ENCODE results near the gene CNGA1. TPM values are rescaled to one million over a fixed set of nuclear protein-coding genes. Genes with fewer than 3 reads are reported as not detected.
"Not testable (repeated sequence)": the region's sequence is repeated elsewhere in the genome, so short reads cannot be mapped to it uniquely, and the experiment has no call there.

Gene CNGA1
- total RNA-seq, 1 experiment from 2014 or later = not detected

DNA sequence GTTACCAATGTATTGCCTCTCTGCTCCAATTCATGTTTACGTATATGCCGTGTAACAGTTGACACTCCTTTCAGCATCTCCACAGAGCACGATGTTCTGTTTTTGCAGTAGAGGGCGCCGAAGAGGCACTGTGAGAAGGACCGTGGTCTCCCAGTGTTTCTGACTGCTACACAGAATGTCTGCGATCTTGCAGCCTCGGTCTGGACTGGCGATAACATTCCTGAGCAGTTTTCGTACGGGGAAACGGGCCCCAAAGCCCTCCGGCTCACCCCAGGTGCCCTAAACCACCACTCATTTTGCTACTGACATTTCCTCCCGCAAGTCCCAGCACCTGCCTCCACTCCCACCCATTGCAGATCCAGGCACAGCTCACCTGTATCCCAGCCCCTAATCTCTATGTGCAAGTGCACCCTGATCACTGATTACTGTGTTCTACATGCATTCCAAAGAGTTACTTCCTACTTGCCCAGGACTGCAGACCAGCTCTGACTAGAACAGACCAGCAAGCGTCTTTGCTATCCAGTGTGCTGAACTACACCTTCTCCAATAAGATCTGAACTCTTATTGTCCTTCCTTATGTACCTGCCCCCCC is 89.7 kb downstream of the CNGA1 start:
- no peaks in the 10 kb centered on the region for H3K9me3 Mint-ChIP-seq (ENCODE audit: unreplicated experiment)
- DNase-seq (ENCODE audit: unreplicated experiment) = peak; percentile 62
- no peaks in the 10 kb centered on the region for H3K27me3 Mint-ChIP-seq (ENCODE audit: insufficient read depth, unreplicated experiment)
- ChIA-PET CTCF (interaction anchor here (0.6 to 1.4 kb wide), 4 partner anchors 8 to 160 kb away, joined by 3 to 4 read pairs (median 4); no protein-coding TSS in a partner anchor), POLR2A (interaction anchor here (3.4 kb wide), 1 partner anchor 12 kb away, joined by 9 read pairs; the partner anchor contains the start of gene NFXL1)
- peaks cover 18% of the 10 kb centered on the region for H3K4me1 Mint-ChIP-seq (ENCODE audit: insufficient read depth, unreplicated experiment)
- no peaks in the 10 kb centered on the region for H3K36me3 Mint-ChIP-seq (ENCODE audit: insufficient read depth, unreplicated experiment)
- TF ChIP-seq, protein P1, sequence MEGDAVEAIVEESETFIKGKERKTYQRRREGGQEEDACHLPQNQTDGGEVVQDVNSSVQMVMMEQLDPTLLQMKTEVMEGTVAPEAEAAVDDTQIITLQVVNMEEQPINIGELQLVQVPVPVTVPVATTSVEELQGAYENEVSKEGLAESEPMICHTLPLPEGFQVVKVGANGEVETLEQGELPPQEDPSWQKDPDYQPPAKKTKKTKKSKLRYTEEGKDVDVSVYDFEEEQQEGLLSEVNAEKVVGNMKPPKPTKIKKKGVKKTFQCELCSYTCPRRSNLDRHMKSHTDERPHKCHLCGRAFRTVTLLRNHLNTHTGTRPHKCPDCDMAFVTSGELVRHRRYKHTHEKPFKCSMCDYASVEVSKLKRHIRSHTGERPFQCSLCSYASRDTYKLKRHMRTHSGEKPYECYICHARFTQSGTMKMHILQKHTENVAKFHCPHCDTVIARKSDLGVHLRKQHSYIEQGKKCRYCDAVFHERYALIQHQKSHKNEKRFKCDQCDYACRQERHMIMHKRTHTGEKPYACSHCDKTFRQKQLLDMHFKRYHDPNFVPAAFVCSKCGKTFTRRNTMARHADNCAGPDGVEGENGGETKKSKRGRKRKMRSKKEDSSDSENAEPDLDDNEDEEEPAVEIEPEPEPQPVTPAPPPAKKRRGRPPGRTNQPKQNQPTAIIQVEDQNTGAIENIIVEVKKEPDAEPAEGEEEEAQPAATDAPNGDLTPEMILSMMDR (IDR thresholded peaks at IDR 0.05; ENCODE audit: unreplicated experiment) = peak; percentile 39
- BruUV-seq (replicated peaks) = no TSS peak
- no peak overlapping the region for H3K27ac Mint-ChIP-seq (ENCODE audit: low read depth, unreplicated experiment)
- peak overlapping the region; percentile 47 for H3K4me3 Mint-ChIP-seq (ENCODE audit: unreplicated experiment)
- intact Hi-C loops (cut with micrococcal nuclease) = loop anchor here (2.0 kb wide), 1 partner anchor 160 kb away; no protein-coding TSS in a partner anchor

- CTCF ChIA-PET; intact Hi-C loops (cut with micrococcal nuclease); H3K4me3 Mint-ChIP-seq (ENCODE audit: unreplicated experiment): not testable (repeated sequence)
Measured at GRCh38 chr4:47923261-47923608, 93.2 kb downstream of the CNGA1 start.

GRCh38 chr4:47922436-47923260 is 93.8 kb downstream of the CNGA1 start:
- H3K4me1 Mint-ChIP-seq (ENCODE audit: insufficient read depth, unreplicated experiment); H3K9me3 Mint-ChIP-seq (ENCODE audit: unreplicated experiment); POLR2A ChIA-PET; H3K36me3 Mint-ChIP-seq (ENCODE audit: insufficient read depth, unreplicated experiment); H3K27ac Mint-ChIP-seq (ENCODE audit: low read depth, unreplicated experiment); H3K4me3 Mint-ChIP-seq (ENCODE audit: unreplicated experiment); DNase-seq (ENCODE audit: unreplicated experiment); H3K27me3 Mint-ChIP-seq (ENCODE audit: insufficient read depth, unreplicated experiment); BruUV-seq (replicated peaks); intact Hi-C loops (cut with micrococcal nuclease): not testable (repeated sequence)
- CTCF ChIA-PET = interaction anchor here (0.9 kb wide), 1 partner anchor 11 kb away, joined by 3 read pairs; no protein-coding TSS in a partner anchor

More at GRCh38 chr4:47923261-47923608, 93.2 kb downstream of the CNGA1 start:
- H3K36me3 Mint-ChIP-seq (ENCODE audit: insufficient read depth, unreplicated experiment); H3K4me1 Mint-ChIP-seq (ENCODE audit: insufficient read depth, unreplicated experiment); H3K27me3 Mint-ChIP-seq (ENCODE audit: insufficient read depth, unreplicated experiment); BruUV-seq (replicated peaks); POLR2A ChIA-PET; H3K9me3 Mint-ChIP-seq (ENCODE audit: unreplicated experiment); H3K27ac Mint-ChIP-seq (ENCODE audit: low read depth, unreplicated experiment); DNase-seq (ENCODE audit: unreplicated experiment): not testable (repeated sequence)

DNA sequence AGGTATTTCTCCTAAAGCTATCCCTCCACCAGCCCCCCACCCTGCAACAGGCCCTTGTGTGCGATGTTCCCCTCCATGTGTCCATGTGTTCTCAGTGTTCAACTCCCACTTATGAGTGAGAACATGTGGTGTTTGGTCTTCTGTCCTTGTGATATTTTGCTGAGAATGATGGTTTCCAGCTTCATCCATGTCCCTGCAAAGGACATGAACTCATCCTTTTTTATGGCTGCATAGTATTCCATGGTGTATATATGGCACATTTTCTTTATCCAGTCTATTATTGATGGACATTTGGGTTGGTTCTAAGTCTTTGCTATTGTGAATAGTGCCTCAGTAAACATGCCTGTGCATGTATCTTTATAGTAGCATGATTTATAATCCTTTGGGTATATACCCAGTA is 99.3 kb downstream of the CNGA1 start:
- H3K27ac Mint-ChIP-seq (ENCODE audit: low read depth, unreplicated experiment); POLR2A ChIA-PET; H3K27me3 Mint-ChIP-seq (ENCODE audit: insufficient read depth, unreplicated experiment); H3K4me3 Mint-ChIP-seq (ENCODE audit: unreplicated experiment); DNase-seq (ENCODE audit: unreplicated experiment); BruUV-seq (replicated peaks); intact Hi-C loops (cut with micrococcal nuclease); H3K9me3 Mint-ChIP-seq (ENCODE audit: unreplicated experiment); H3K36me3 Mint-ChIP-seq (ENCODE audit: insufficient read depth, unreplicated experiment): not testable (repeated sequence)
- CTCF ChIA-PET = interaction anchor here (0.6 to 3.1 kb wide), 5 partner anchors 17 to 205 kb away, joined by 3 to 14 read pairs (median 4); no protein-coding TSS in a partner anchor
- peaks cover 15% of the 10 kb centered on the region for H3K4me1 Mint-ChIP-seq (ENCODE audit: insufficient read depth, unreplicated experiment)

- no TSS peak for BruUV-seq (replicated peaks)
- H3K27me3 Mint-ChIP-seq (ENCODE audit: insufficient read depth, unreplicated experiment) = no peaks in the 10 kb centered on the region
- intact Hi-C loops (cut with micrococcal nuclease) = no loop called here
- H3K27ac Mint-ChIP-seq (ENCODE audit: low read depth, unreplicated experiment) = no peak overlapping the region
- ChIA-PET CTCF (interaction anchor here (3.1 kb wide), 1 partner anchor 19 kb away, joined by 14 read pairs; no protein-coding TSS in a partner anchor), POLR2A (interaction anchor here (1.3 to 2.4 kb wide), 3 partner anchors 12 to 175 kb away, joined by 4 to 9 read pairs (median 5); no protein-coding TSS in a partner anchor)
- DNase-seq (ENCODE audit: unreplicated experiment) = no peak
- H3K4me1 Mint-ChIP-seq (ENCODE audit: insufficient read depth, unreplicated experiment) = peaks cover 20% of the 10 kb centered on the region
- peaks cover 13% of the 10 kb centered on the region for H3K36me3 Mint-ChIP-seq (ENCODE audit: insufficient read depth, unreplicated experiment)
- TF ChIP-seq, protein P1 (IDR thresholded peaks at IDR 0.05; ENCODE audit: unreplicated experiment) = no peak
- H3K9me3 Mint-ChIP-seq (ENCODE audit: unreplicated experiment) = peaks cover 7% of the 10 kb centered on the region
- H3K4me3 Mint-ChIP-seq (ENCODE audit: unreplicated experiment) = peak overlapping the region; percentile 88
Measured at GRCh38 chr4:47915378-47915777, 101.1 kb downstream of the CNGA1 start.

All from MCF 10A (cell line).